IMR-90 (cell line): Measurements from ENCODE around the gene SLC22A7. TPM values are rescaled to one million over a fixed set of nuclear protein-coding genes. Genes with fewer than 3 reads are reported as not detected.

Source experiments
- ATAC-seq: fragments of 200-7000 bp; cut with Tn5 transposase; 2 replicates; pipeline ENCODE4 v1.9.1; 2020; ENCODE audit warnings: low read depth, mild to moderate bottlenecking, moderate library complexity
- BruUV-seq: library from RNA; stranded (reverse); fragments of 400-500 nt; replicated peaks from 2 replicates; lab custom pipeline; 2021; lab: Mats Ljungman, UMichigan
- CTCF ChIA-PET: fragments of 300-600 bp; formaldehyde crosslinking; extraction: SDS; loops from one replicate; lab custom pipeline; 2021; ENCODE audit warnings: antibody characterized with exemption; lab: Yijun Ruan, JAX
- POLR2A ChIA-PET: fragments of 300-600 bp; sonication (Branson Sonifier 250); formaldehyde crosslinking; loops from one replicate; lab custom pipeline; 2022; ENCODE audit warnings: antibody characterized with exemption; ENCODE audit not compliant: unreplicated experiment; lab: Charles Lee
- DNase-seq: peaks from one replicate; pipeline ENCODE4 v3.0.0; 2013
- H2AFZ ChIP-seq: replicated peaks from 2 replicates; pipeline ENCODE3; 2013; ENCODE audit warnings: low read length, mild to moderate bottlenecking; ENCODE audit not compliant: poor library complexity
- H2AK5ac ChIP-seq: 2 replicates; pipeline ENCODE4 v1.6.1; 2013; ENCODE audit warnings: low read depth, low read length, inconsistent platforms
- H2AK9ac ChIP-seq: replicated peaks from 2 replicates; pipeline ENCODE3; 2013; ENCODE audit warnings: mild to moderate bottlenecking, low read depth, low read length, moderate library complexity; ENCODE audit not compliant: poor library complexity
- H2BK120ac ChIP-seq: 2 replicates; pipeline ENCODE4 v1.6.1; 2013; ENCODE audit warnings: low read depth, low read length, inconsistent platforms
- H2BK15ac ChIP-seq: 3 replicates; pipeline ENCODE4 v1.6.1; 2013; ENCODE audit warnings: low read depth, low read length, inconsistent platforms
- H2BK20ac ChIP-seq: 2 replicates; pipeline ENCODE4 v1.6.1; 2013; ENCODE audit warnings: low read depth, mild to moderate bottlenecking, inconsistent platforms, low read length, moderate library complexity
- H2BK5ac ChIP-seq: 2 replicates; pipeline ENCODE4 v1.6.1; 2013; ENCODE audit warnings: mild to moderate bottlenecking, low read depth, low read length, inconsistent platforms; ENCODE audit not compliant: poor library complexity, severe bottlenecking
- H3K14ac ChIP-seq: replicated peaks from 2 replicates; pipeline ENCODE4 v1.6.1; 2013; ENCODE audit warnings: low read depth, low read length, inconsistent platforms
- H3K18ac ChIP-seq: 2 replicates; pipeline ENCODE4 v1.6.1; 2013; ENCODE audit warnings: low read depth, low read length, control low read depth
- H3K23ac ChIP-seq: 2 replicates; pipeline ENCODE4 v1.6.1; 2013; ENCODE audit warnings: low read depth, low read length, inconsistent platforms
- H3K27ac ChIP-seq: 2 replicates; pipeline ENCODE4 v1.5.1; 2013; ENCODE audit warnings: mild to moderate bottlenecking, control low read depth, low read length; ENCODE audit not compliant: insufficient read depth
- H3K27me3 ChIP-seq: 2 replicates; pipeline ENCODE4 v1.6.1; 2013; ENCODE audit warnings: low read length; ENCODE audit not compliant: control insufficient read depth, insufficient read depth
- H3K36me3 ChIP-seq: 2 replicates; pipeline ENCODE4 v1.6.1; 2013; ENCODE audit warnings: low read length, mixed read lengths; ENCODE audit not compliant: control insufficient read depth, insufficient read depth
- H3K4ac ChIP-seq: 2 replicates; pipeline ENCODE4 v1.6.1; 2013; ENCODE audit warnings: low read depth, low read length, inconsistent platforms
- H3K4me1 ChIP-seq: 2 replicates; pipeline ENCODE4 v1.6.1; 2013; ENCODE audit warnings: low read length, mixed read lengths; ENCODE audit not compliant: control insufficient read depth, insufficient read depth
- H3K4me2 ChIP-seq: 2 replicates; pipeline ENCODE4 v1.6.1; 2013; ENCODE audit warnings: low read depth, mild to moderate bottlenecking, control low read depth, low read length, moderate library complexity
- H3K4me3 ChIP-seq: 2 replicates; pipeline ENCODE4 v1.5.1; 2013; ENCODE audit warnings: low read depth, mild to moderate bottlenecking, control low read depth, low read length, moderate library complexity; ENCODE audit not compliant: insufficient read depth
- H3K56ac ChIP-seq: 2 replicates; pipeline ENCODE4 v1.6.1; 2013; ENCODE audit warnings: low read length, inconsistent platforms; ENCODE audit not compliant: insufficient read depth; ENCODE audit errors: extremely low read depth
- H3K79me1 ChIP-seq, 2 experiments: 2 replicates each; pipeline ENCODE4 v1.6.1; 2013; ENCODE audit warnings: low read length in 2 of 2, inconsistent platforms in 1 of 2, low read depth in 1 of 2
- H3K9ac ChIP-seq: 2 replicates; pipeline ENCODE4 v1.6.1; 2013; ENCODE audit warnings: low read depth, low read length, control low read depth
- H3K9me1 ChIP-seq: 2 replicates; pipeline ENCODE4 v1.6.1; 2013; ENCODE audit warnings: low read length, inconsistent platforms; ENCODE audit not compliant: insufficient read depth
- H3K9me3 ChIP-seq: 2 replicates; pipeline ENCODE4 v1.6.1; 2013; ENCODE audit warnings: low read length; ENCODE audit not compliant: control insufficient read depth, insufficient read depth
- H4K20me1 ChIP-seq: 2 replicates; pipeline ENCODE4 v1.6.1; 2013; ENCODE audit warnings: low read length, inconsistent platforms; ENCODE audit not compliant: insufficient read depth
- H4K5ac ChIP-seq: 2 replicates; pipeline ENCODE4 v1.6.1; 2013; ENCODE audit warnings: mild to moderate bottlenecking, low read depth, low read length, control low read depth
- H4K8ac ChIP-seq, 2 experiments: 2 replicates each; pipeline ENCODE4 v1.6.1; 2013; ENCODE audit warnings: low read depth in 2 of 2, low read length in 2 of 2, control low read depth in 1 of 2, inconsistent platforms in 1 of 2
- H4K91ac ChIP-seq: 2 replicates; pipeline ENCODE4 v1.6.1; 2013; ENCODE audit warnings: low read depth, low read length, inconsistent platforms; ENCODE audit not compliant: insufficient read depth
- BHLHE40 ChIP-seq: fragments of 150-350 bp; IDR thresholded peaks from 2 replicates; pipeline ENCODE4 v1.6.1; 2016; ENCODE audit warnings: mild to moderate bottlenecking, low read depth, low read length
- CEBPB ChIP-seq: IDR thresholded peaks from 2 replicates; pipeline ENCODE4 v1.6.1; 2012; ENCODE audit warnings: low read depth, low read length, improper control_type of control experiment
- CHD1 ChIP-seq: IDR thresholded peaks from 2 replicates; pipeline ENCODE4 v1.6.1; 2012; ENCODE audit warnings: low read depth, low read length, improper control_type of control experiment
- CTCF ChIP-seq: conservative IDR thresholded peaks from 2 replicates; pipeline ENCODE4 v1.5.1; 2012; ENCODE audit warnings: mild to moderate bottlenecking, low read depth, low read length, improper control_type of control experiment
- ELK1 ChIP-seq: fragments of 150-350 bp; IDR thresholded peaks from 2 replicates; pipeline ENCODE4 v1.6.1; 2016; ENCODE audit warnings: low read depth, mild to moderate bottlenecking, low read length, moderate library complexity, borderline replicate concordance
- FOS ChIP-seq: fragments of 150-350 bp; IDR thresholded peaks from 2 replicates; pipeline ENCODE4 v1.6.1; 2016; ENCODE audit warnings: low read depth, low read length
- MAFK ChIP-seq: IDR thresholded peaks from 2 replicates; pipeline ENCODE4 v1.6.1; 2012; ENCODE audit warnings: low read depth, low read length, improper control_type of control experiment
- MXI1 ChIP-seq: IDR thresholded peaks from 2 replicates; pipeline ENCODE4 v1.6.1; 2012; ENCODE audit warnings: low read depth, mild to moderate bottlenecking, low read length, moderate library complexity, borderline replicate concordance
- NFE2L2 ChIP-seq: fragments of 150-350 bp; IDR thresholded peaks from 2 replicates; pipeline ENCODE4 v1.6.1; 2016; ENCODE audit warnings: low read depth, mild to moderate bottlenecking, low read length
- POLR2A ChIP-seq: IDR thresholded peaks from 2 replicates; pipeline ENCODE4 v1.6.1; 2012; ENCODE audit warnings: mild to moderate bottlenecking, low read depth, low read length
- RAD21 ChIP-seq: IDR thresholded peaks from 2 replicates; pipeline ENCODE4 v1.6.1; 2012; ENCODE audit warnings: low read length, improper control_type of control experiment
- RCOR1 ChIP-seq: IDR thresholded peaks from 2 replicates; pipeline ENCODE4 v1.6.1; 2012; ENCODE audit warnings: mild to moderate bottlenecking, low read length, improper control_type of control experiment; ENCODE audit not compliant: insufficient replicate concordance
- RFX5 ChIP-seq: IDR thresholded peaks from 2 replicates; pipeline ENCODE4 v1.8.0; 2012; ENCODE audit warnings: low read depth, mild to moderate bottlenecking, low read length, moderate library complexity
- SMC3 ChIP-seq: fragments of 150-350 bp; IDR thresholded peaks from 2 replicates; pipeline ENCODE4 v1.6.1; 2016; ENCODE audit warnings: low read depth, mild to moderate bottlenecking, antibody characterized with exemption, low read length, moderate library complexity
- USF2 ChIP-seq: fragments of 150-350 bp; IDR thresholded peaks from 2 replicates; pipeline ENCODE4 v1.6.1; 2017; ENCODE audit warnings: mild to moderate bottlenecking, antibody characterized with exemption, low read length, low read depth
- WGBS, 2 experiments: methylation state at CpG; one replicate each; pipeline versions ENCODE4 v1.1.5 to v1.1.7; 2013; ENCODE audit warnings: missing lambda C conversion rate in 2 of 2; ENCODE audit not compliant: insufficient read length in 1 of 2; ENCODE audit errors: extremely low coverage in 2 of 2; 5-methylcytosine and 5-hydroxymethylcytosine counted together
- dilution Hi-C: fragments of 300-500 bp; cut with HindIII; formaldehyde crosslinking; loops from one replicate; pipeline ENCODE4 v1.14.3; 2018; ENCODE audit warnings: low sequenced_read_pairs; ENCODE audit not compliant: unreplicated experiment
- in situ Hi-C: fragments of 300-500 bp; cut with MboI; formaldehyde crosslinking; loops from 3 replicates; pipeline ENCODE4 v1.14.3; 2019; ENCODE audit warnings: low sequenced_read_pairs, inconsistent platforms, mixed read lengths
- intact Hi-C: fragments of 100-400 bp; cut with micrococcal nuclease; formaldehyde crosslinking; loops from 2 replicates; pipeline ENCODE4 v1.10.0; 2022
- polyA plus RNA-seq, 3 experiments: library from polyadenylated mRNA; depleted of rRNA; stranded (reverse); fragments of >200 nt; gene quantifications; 2 replicates each; pipeline ENCODE4 v1.2.3, GENCODE V29; 2012; ENCODE audit warnings: low replicate concordance in 1 of 3
- total RNA-seq: library from RNA; depleted of rRNA; stranded (reverse); fragments of >200 nt; gene quantifications from 2 replicates; pipeline ENCODE4 v1.2.3, GENCODE V29; 2012

SLC22A7 gene
- total and polyA plus RNA-seq, 2 of the 4 experiments (the other 2 are of a cell fraction): not detected

GRCh38 chr6:43313813-43314212, 15.8 kb downstream of the SLC22A7 start:
- H4K8ac ChIP-seq: no peak overlapping the region
- no peak overlapping the region for H3K27ac ChIP-seq
- H3K18ac ChIP-seq: no peak overlapping the region
- H2BK20ac ChIP-seq: no peak overlapping the region
- in situ Hi-C loops (no loop called here), dilution Hi-C loops (no loop called here), intact Hi-C loops (no loop called here)
- no peak for DNase-seq
- ChIA-PET CTCF (interaction anchor here (1.0 kb wide), 1 partner anchor 22 kb away, joined by 3 read pairs; no protein-coding TSS in a partner anchor), POLR2A (no interaction called here)
- no peak overlapping the region for H3K4me3 ChIP-seq
- BruUV-seq: no TSS peak
- H2AK9ac ChIP-seq: no peak overlapping the region
- H2AFZ ChIP-seq: no peak overlapping the region
- TF ChIP-seq ELK1 (no peak), MAFK (no peak), POLR2A (no peak), SMC3 (no peak), RCOR1 (no peak), CHD1 (no peak), MXI1 (no peak), USF2 (no peak), FOS (no peak), CTCF (no peak), NFE2L2 (no peak), RAD21 (no peak), BHLHE40 (no peak), RFX5 (no peak), CEBPB (no peak)
- H2BK15ac ChIP-seq: no peak overlapping the region
- ATAC-seq: no peak
- H3K4me1 ChIP-seq: no peaks in the 10 kb centered on the region; the same call in 1 of the 2 replicates
- H3K9ac ChIP-seq: no peak overlapping the region
- no peaks in the 10 kb centered on the region for H3K9me1 ChIP-seq
- no peaks in the 10 kb centered on the region for H3K79me1 ChIP-seq
- H2BK5ac ChIP-seq: no peak overlapping the region
- H4K5ac ChIP-seq: no peak overlapping the region
- H3K4me2 ChIP-seq: no peak overlapping the region
- no CpG with 5 or more reads among the region's 1 CpG for WGBS, 2 experiments
- no peak overlapping the region for H3K56ac ChIP-seq
- H3K14ac ChIP-seq: no peak overlapping the region
- H4K91ac ChIP-seq: no peak overlapping the region
- no peak overlapping the region for H3K4ac ChIP-seq
- H3K23ac ChIP-seq: no peak overlapping the region
- H2BK120ac ChIP-seq: no peak overlapping the region
- no peaks in the 10 kb centered on the region for H3K9me3 ChIP-seq
- no peaks in the 10 kb centered on the region for H4K20me1 ChIP-seq
- no peak overlapping the region for H2AK5ac ChIP-seq
- no peaks in the 10 kb centered on the region for H3K36me3 ChIP-seq
- H3K27me3 ChIP-seq: peaks cover 29% of the 10 kb centered on the region
